NOMO-1 treated with DMSO at 0.1 percent for 48 hours (cell line): ENCODE results near the gene KCNQ2.

ENCODE experiments used
- DNase-seq: peaks from one replicate; lab custom pipeline; 2025; ENCODE audit not compliant: unreplicated experiment; lab: John Stamatoyannopoulos, UW

The KCNQ2 gene

DNA sequence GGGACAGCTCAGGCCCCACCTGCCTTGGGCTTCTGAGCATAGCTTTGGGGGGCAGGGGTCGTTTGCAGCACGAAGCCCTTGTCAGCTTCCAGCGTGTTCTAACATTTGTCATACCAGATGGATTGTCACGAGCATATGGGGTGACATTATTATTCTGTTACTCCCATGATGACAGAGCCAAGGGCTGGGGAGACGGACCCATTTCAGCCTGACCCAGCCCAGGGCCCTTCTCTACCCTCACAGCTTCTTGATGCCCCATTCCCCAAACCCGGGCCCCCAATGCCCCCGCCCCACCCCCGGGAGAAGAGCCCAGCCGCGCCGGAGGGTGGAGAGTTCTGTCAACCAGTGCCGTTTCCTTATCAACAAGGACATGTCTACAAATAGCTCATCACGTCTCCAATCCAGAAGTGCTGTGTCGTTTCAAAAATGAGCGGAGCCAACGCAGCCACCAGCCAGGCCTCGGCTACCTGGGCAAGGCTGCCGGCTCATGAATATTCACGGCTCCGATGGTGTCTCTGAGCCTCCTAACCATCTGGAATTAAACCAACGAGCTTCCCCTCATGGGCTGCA, 101.8 kb downstream of the KCNQ2 start:
- DNase-seq: no peak

DNA sequence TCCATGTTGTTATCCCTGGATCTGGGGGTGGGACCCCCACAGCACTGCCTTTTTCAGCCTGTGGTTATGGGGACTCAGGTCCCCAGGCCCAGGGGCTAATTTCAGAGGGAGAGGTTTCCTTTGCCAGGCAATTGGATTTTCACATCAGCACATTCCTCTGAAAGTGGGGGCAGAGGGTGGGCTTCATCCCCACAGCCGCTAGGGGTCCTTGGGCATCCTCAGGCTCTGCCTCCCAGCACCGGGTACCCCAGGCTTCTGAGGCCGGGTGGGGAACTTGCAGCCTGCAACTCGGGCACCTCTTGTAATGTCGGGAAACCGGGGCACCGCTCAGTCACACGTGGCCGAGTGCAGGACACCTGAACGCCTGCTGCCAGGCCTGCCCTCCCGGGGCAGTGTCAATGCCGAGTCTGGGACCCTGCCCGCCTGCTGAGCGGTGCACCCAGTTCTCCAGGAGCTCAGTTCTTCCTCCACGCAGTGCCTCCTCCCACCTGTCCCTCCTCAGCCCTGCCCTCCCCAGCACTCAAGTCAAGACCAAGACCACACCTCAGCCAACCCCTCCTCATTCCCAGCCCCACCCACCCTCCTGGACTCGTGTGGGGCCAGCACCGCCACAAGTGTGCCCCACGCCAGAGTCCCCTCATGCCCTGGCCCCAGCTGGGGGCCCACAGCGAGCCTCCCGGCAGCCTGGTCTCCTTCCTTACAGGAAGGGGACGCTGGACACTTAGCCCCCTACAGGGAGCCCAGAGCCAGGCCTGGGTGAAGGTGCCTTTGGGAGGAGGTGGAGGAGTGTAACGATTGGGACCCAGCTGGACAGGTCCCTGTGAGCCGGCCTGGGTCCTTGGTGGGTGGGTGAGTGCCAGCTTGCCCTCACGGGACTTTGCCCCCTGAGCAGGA, 102.5 kb downstream of the KCNQ2 start:
- DNase-seq: no peak

GRCh38 chr20:63369024-63369530, 103.4 kb downstream of the KCNQ2 start:
- no peak for DNase-seq

- DNase-seq: no peak
Observed at GRCh38 chr20:63368151-63368550, 104.3 kb downstream of the KCNQ2 start.

GRCh38 chr20:63367446-63368055, 104.9 kb downstream of the KCNQ2 start:
- no peak for DNase-seq

- no peak for DNase-seq
Observed at GRCh38 chr20:63366390-63367365, 105.8 kb downstream of the KCNQ2 start.

- no peak for DNase-seq
Observed at GRCh38 chr20:63365601-63366389, 106.7 kb downstream of the KCNQ2 start.

DNA sequence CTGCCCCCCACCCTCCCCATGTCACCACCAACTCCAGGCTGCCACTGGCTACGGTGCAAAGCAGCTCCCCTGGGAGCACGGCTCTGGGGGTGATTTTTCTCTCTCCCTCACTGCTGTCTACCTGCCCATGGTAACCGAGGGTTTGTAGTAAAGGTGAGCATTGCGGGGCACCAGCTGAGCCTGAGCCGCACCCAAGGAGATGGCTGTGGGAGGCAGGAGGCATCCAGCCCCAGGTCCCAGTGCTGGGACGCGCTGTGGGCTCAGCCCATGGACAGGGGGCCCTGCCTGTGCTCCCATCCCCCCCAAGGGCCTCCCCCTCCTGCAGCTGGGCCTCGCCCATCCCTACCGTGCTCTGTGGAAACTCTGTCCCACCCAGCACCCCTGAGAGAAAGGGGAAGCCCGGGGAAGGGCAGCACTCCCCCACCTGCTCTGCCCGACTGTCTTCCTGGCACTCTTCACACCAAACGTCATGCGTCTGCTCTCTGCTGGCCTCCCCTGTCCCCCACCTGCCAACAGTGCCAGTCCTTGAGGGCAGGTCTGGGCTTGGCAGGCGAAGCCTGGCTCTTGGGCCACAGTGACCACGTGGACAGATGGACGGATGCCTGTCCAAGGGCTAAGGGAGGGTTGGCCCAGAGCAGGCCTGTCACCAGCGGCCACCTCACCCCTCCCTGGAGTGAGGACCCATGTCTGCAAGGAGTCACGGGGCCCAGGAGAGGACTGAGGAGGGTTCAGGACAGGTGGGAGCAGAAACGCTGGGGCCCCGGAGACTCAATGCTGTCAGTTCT, 107.5 kb downstream of the KCNQ2 start:
- no peak for DNase-seq

DNA sequence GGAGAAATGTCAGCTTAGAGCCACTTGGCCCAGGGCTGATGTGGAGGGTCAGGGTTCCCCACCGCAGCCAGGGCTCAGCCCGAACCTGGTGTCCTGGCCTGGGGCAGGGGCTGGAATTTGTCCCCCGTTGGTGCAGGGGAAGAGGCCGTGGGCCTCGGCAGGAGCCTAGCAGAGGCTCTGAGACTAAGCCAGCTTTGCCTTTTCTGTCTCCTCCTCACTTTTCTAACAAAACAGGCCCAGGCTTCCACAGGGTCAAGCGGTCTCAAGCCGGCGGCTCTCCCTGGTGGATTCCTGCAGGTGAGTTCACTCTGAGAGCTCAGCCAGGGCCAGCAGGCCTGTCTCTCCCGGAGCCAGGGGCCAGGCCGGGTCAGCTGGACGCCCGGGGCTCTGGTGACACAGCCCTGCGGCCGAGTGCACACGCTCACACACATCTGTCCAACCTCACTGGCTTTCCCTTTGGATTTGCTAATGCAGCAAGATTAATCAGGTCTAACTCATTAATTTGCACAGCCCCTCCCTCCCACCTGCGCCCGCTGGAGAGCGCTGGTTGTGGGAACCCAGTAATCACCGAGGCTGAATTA, 108.4 kb downstream of the KCNQ2 start:
- DNase-seq: no peak

DNA sequence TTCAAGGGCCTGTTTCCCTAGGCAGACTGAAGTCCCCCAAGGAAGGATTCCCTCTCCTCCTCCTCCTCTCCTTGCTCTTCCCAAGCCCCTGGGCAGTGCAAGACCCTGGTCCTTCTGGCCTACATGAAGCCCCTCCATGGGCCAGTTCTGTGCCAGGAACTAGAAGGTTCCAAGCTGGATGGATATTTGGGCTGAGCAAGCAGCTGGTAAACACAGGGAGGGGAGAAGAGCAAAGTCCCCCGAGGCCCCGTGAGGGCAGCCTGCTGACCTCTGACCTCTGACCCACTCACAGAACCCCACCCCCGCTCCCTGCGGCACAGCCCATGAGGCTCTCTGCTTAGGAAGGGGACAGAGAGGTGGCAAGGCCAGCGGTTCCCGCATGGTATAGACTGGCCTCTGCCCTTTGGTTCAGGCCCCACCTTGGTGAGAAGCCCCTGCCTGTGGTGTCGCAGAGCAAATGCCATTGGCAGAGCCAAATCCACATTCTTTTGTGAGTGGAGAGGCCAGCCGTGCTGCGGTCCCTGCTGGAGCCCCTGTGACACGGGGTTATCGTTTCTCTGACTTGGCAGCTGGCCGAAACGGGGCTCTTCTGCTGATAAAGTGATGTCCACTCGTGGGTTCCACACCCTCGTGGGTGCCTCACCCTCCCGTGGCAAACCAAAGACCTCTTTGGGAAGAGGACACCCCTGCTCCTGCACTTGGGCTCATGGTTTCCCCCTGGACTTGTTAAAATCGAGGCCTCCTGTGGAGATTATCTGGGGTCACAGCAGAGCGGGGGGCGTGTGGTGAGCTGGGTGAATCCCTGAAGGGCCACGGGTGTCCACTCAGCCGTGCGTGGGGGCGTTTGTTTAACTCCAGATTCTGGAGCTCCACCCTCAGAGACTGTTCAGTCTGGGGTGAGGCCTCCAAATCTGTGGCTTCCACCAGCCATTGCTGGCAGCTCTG, 109.2 kb downstream of the KCNQ2 start:
- DNase-seq: no peak

DNA sequence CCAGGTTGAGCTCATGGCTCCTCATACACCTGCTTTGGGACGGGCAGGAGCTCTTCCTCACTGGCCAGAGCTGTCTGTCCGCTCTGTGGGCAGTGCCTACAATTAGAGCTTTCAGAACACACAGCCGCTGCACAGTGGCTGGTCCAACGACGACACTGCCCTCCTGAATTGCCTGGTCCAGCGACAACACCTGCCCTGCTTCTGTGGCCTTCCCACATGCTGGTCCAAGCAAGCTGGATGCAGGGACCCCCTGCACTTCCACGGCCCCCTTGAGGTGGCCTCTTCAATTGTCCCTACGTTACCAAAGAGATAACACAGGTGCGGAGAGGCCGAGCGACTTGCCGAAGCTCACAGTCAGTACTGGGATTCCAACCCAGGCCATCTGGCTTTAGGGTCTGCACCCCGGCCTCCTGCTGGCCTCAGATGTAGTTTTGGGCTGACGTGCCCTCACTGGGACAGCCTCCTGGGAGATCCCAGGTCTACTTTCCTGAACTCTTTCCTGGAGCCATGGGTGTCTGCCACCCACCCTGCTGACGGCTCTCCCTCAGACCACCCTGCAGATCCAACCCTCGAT, 109.9 kb downstream of the KCNQ2 start:
- no peak for DNase-seq

DNA sequence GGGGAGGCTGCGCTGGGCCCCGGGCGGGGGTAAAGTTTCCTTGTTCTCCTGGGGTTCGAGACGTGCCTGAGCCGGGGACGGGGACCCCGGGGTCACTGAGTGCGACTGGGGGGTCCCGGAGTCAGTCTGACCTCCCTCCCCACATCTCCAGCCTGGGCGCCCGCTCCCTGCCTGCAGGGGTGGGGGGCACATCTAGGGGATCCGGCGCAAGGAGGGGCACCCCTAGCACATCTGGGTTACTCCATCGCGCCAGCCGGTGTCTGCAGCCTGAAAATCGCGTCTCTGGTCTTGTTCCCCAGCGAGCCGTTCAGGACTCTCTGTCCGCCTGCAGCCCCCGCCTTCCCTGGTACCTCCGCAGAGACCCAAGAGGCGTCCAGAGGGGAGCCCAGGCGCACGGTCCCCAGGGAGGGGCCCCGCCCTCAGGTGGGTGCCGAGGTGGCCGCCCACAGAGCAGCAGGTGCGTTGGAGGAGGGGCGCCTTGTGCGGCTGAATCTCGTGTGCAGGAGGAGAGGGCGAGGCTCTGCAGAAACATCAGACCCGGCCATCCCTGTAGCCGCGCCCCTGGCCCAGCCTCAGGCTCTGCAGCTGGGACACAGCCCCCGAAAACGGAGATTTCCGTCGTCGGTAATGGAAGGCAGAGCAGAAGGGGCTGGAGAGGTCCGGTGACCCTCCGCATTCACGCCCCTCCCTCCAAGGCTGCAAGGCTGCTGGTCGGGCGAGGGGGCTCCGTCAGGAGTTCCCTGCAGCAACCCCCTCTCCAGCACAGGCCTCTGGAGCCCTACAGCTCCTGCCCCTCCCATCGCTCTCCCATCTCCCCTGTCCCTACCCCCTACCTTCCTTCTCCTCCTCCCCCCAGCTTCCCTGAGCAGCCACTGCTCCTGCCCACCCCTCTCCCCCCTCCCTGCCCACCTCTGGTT, 110.7 kb downstream of the KCNQ2 start:
- DNase-seq: no peak

- DNase-seq: no peak
Observed at GRCh38 chr20:63360850-63361518, 111.5 kb downstream of the KCNQ2 start, which contains the start of gene CHRNA4. CHRNA4 (minus strand) TSS chr20:63361349; CDS start chr20:63361165, 184 bp downstream.

GRCh38 chr20:63359937-63360849, 112.3 kb downstream of the KCNQ2 start:
- no peak for DNase-seq
